Measurements from ENCODE around the gene ATP5PD. TPM values are rescaled to one million over a fixed set of nuclear protein-coding genes. Genes with fewer than 3 reads are reported as not detected.
A peak's percentile ranks its signal among the peaks of the same experiment; 100 is the strongest.

ATP5PD gene
- total and polyA plus RNA-seq, 2 donors (not counting 1 experiment from before 2014, with no cell fraction given), result 92.1 to 101 TPM

GRCh38 chr17:75033346-75034235, 13.2 kb downstream of the ATP5PD start:
- Mint-ChIP-seq H3K27me3 (no peaks in the 10 kb centered on the region), H3K4me3 (peak overlapping the region; percentile 99), H3K27ac (peak overlapping the region; percentile 97), H3K4me1 (peaks cover 34% of the 10 kb centered on the region), H3K9me3 (ENCODE audit: insufficient read depth) (peaks cover 2% of the 10 kb centered on the region)
- Histone ChIP-seq H3K9ac (ENCODE audit: low read length) (peak overlapping the region; percentile 75), H4K20me1 (ENCODE audit: control insufficient read depth, insufficient read depth, low read length, poor library complexity, severe bottlenecking) (no peaks in the 10 kb centered on the region), H3K4me2 (replicated peaks; ENCODE audit: low read depth, low read length, poor library complexity, severe bottlenecking) (peak overlapping the region; percentile 85), H3K27ac (ENCODE audit: low read length in 2 of 2) (peak overlapping the region in 1 of 2 donors; percentile 69), H3K36me3 (replicated peaks in 1 of 2; ENCODE audit: control extremely low read depth in 1 of 2, control insufficient read depth in 1 of 2, extremely low read depth in 1 of 2, insufficient read depth in 2 of 2, low read length in 1 of 2) (peaks cover 0 to 3% of the 10 kb centered on the region in 2 experiments), H3K4me1 (ENCODE audit: control insufficient read depth in 2 of 2, insufficient read depth in 2 of 2, low read length in 2 of 2) (peaks cover 15 to 34% of the 10 kb centered on the region in 2 donors), H3K27me3 (replicated peaks in 1 of 4; ENCODE audit: control extremely low read depth in 1 of 4, control insufficient read depth in 3 of 4, insufficient read depth in 4 of 4, low read length in 3 of 4) (no peaks in the 10 kb centered on the region), H2AFZ (ENCODE audit: insufficient read depth, low read depth, low read length, poor library complexity, severe bottlenecking) (peak overlapping the region; percentile 72), H3K79me2 (ENCODE audit: control insufficient read depth, insufficient read depth, low read length) (no peaks in the 10 kb centered on the region), H3K9me3 (ENCODE audit: control extremely low read depth in 1 of 3, control insufficient read depth in 2 of 3, insufficient read depth in 1 of 3, low read length in 2 of 3) (peaks cover 0 to 4% (median 0%) of the 10 kb centered on the region in 3 donors), H3K4me3 (ENCODE audit: control extremely low read depth in 1 of 5, extremely low read depth in 1 of 5, insufficient read depth in 1 of 5, low read depth in 2 of 5, low read length in 4 of 5) (peak overlapping the region; percentile 59 to 81 (median 71))
- ATAC-seq (ENCODE audit: low read depth) (peak; percentile 42), DNase-seq (peak; percentile 89)
- CTCF ChIA-PET, result interaction anchor here (1.0 to 1.9 kb wide), 3 partner anchors 21 to 97 kb away, joined by 3 to 10 read pairs (median 8); partner anchors contain the start of gene MRPL58
- WGBS (ENCODE audit: insufficient coverage), result under 1% methylated on average over 30 of the region's 36 CpGs
- TF ChIP-seq EZH2 (IDR thresholded peaks at IDR 0.05; ENCODE audit: borderline replicate concordance, insufficient read depth, low read depth, low read length, poor library complexity, severe bottlenecking) (no peak), CTCF (IDR thresholded peaks at IDR 0.05) (no peak)
- intact Hi-C loops (cut with micrococcal nuclease), result loop anchor here (1.0 kb wide), 3 partner anchors 13 to 46 kb away; partner anchors contain the start of genes ATP5PD, CDR2L and MRPL58
- POLR2A ChIA-PET, result interaction anchor here (0.9 to 1.6 kb wide), 3 partner anchors 13 to 284 kb away, joined by 3 to 6 read pairs (median 6); partner anchors contain the start of gene MRPL58

Measured in B cell (primary cell).